Activated CD8-positive, alpha-beta memory T cell treated with anti-CD3 and anti-CD28 coated beads, Interleukin-2, amount 50 U/mL, for 1 hour (primary cell): ENCODE results near the gene MTMR11.
"Not testable (repeated sequence)": the region's sequence is repeated elsewhere in the genome, so short reads cannot be mapped to it uniquely, and the experiment has no call there.

Source experiments
- DNase-seq: peaks from one replicate; pipeline ENCODE4 v3.0.0-alpha.2; 2020; ENCODE audit errors: extremely low read depth

Gene MTMR11

GRCh38 chr1:149899460-149900284 is 37.0 kb downstream of the MTMR11 start, which contains the start of gene BOLA1:
Gene BOLA1 (plus strand): TSS chr1:149899568. CDS start chr1:149900060, 492 bp downstream.
- DNase-seq: no peak

- no peak for DNase-seq
These were observed 40.1 kb downstream of the MTMR11 start for GRCh38 chr1:149896575-149896974.

- DNase-seq: no peak
These were observed 47.7 kb downstream of the MTMR11 start for GRCh38 chr1:149888999-149889289.

- no peak for DNase-seq
These were observed 48.3 kb downstream of the MTMR11 start for GRCh38 chr1:149888247-149888998.

- peak; percentile 74 for DNase-seq
These were observed 49.0 kb downstream of the MTMR11 start for GRCh38 chr1:149887456-149888246.

GRCh38 chr1:149887196-149887455 is 49.6 kb downstream of the MTMR11 start:
- DNase-seq: not testable (repeated sequence)

GRCh38 chr1:149886396-149887195 is 50.1 kb downstream of the MTMR11 start:
- peak; percentile 86 for DNase-seq

GRCh38 chr1:149886121-149886395 is 50.6 kb downstream of the MTMR11 start:
- not testable (repeated sequence) for DNase-seq

GRCh38 chr1:149885339-149886120 is 51.1 kb downstream of the MTMR11 start:
- no peak for DNase-seq

GRCh38 chr1:149884433-149885338 is 52.0 kb downstream of the MTMR11 start:
- no peak for DNase-seq

GRCh38 chr1:149883598-149884247 is 53.0 kb downstream of the MTMR11 start:
- DNase-seq: no peak

- no peak for DNase-seq
These were observed 54.8 kb downstream of the MTMR11 start for GRCh38 chr1:149881876-149882275.

- no peak for DNase-seq
These were observed 57.1 kb downstream of the MTMR11 start for GRCh38 chr1:149879556-149879955.
